Measurements from ENCODE around the gene TTC28. TPM values are rescaled to one million over a fixed set of nuclear protein-coding genes. Genes with fewer than 3 reads are reported as not detected.
"Not testable (repeated sequence)": the region's sequence is repeated elsewhere in the genome, so short reads cannot be mapped to it uniquely, and the experiment has no call there.

The TTC28 gene
- total RNA-seq, 4 donors from 2014 or later: 10.2 to 23.8 (median 13.4) TPM

- TF ChIP-seq POLR2A (IDR thresholded peaks at IDR 0.05) (no peak), CTCF (IDR thresholded peaks at IDR 0.05) (no peak)
- no peak for DNase-seq (ENCODE audit: low spot score in 2 of 2)
- intact Hi-C loops (cut with DNase I; ENCODE audit: low total_unique reads): no loop called here
- no peak overlapping the region for H3K4me3 ChIP-seq (ENCODE audit: low read depth, poor library complexity, severe bottlenecking)
These were observed 171.7 kb downstream of the TTC28 start for GRCh38 chr22:28507896-28508295.

- 87 to 96% methylated on average over 5 to 9 of the region's 9 CpGs for WGBS, 2 donors
- no peak for DNase-seq (ENCODE audit: low spot score in 2 of 2)
- TF ChIP-seq POLR2A (IDR thresholded peaks at IDR 0.05) (no peak), CTCF (IDR thresholded peaks at IDR 0.05) (no peak)
- H3K4me3 ChIP-seq (ENCODE audit: low read depth, poor library complexity, severe bottlenecking): no peak overlapping the region
- intact Hi-C loops (cut with DNase I; ENCODE audit: low total_unique reads): no loop called here
These were observed 173.5 kb downstream of the TTC28 start for GRCh38 chr22:28506150-28506535.

GRCh38 chr22:28505416-28506149, 174.1 kb downstream of the TTC28 start:
- no peak for TF ChIP-seq POLR2A (IDR thresholded peaks at IDR 0.05)
- no peak for TF ChIP-seq CTCF (IDR thresholded peaks at IDR 0.05)
- H3K4me3 ChIP-seq (ENCODE audit: low read depth, poor library complexity, severe bottlenecking): no peak overlapping the region
- intact Hi-C loops (cut with DNase I; ENCODE audit: low total_unique reads): no loop called here
- 94 to 95% methylated on average over 15 of the region's 15 CpGs for WGBS, 2 donors
- no peak for DNase-seq (ENCODE audit: low spot score in 2 of 2)

GRCh38 chr22:28500006-28500405, 179.6 kb downstream of the TTC28 start:
- no peak for DNase-seq (ENCODE audit: low spot score in 2 of 2)
- 48 to 86% methylated on average over 1 of the region's 1 CpG for WGBS, 2 donors
- no peak overlapping the region for H3K4me3 ChIP-seq (ENCODE audit: low read depth, poor library complexity, severe bottlenecking)
- TF ChIP-seq CTCF (IDR thresholded peaks at IDR 0.05) (no peak), POLR2A (IDR thresholded peaks at IDR 0.05) (no peak)
- intact Hi-C loops (cut with DNase I; ENCODE audit: low total_unique reads): no loop called here

GRCh38 chr22:28498044-28498443, 181.6 kb downstream of the TTC28 start:
- no peak overlapping the region for H3K4me3 ChIP-seq (ENCODE audit: low read depth, poor library complexity, severe bottlenecking)
- intact Hi-C loops (cut with DNase I; ENCODE audit: low total_unique reads): no loop called here
- no peak for DNase-seq (ENCODE audit: low spot score in 2 of 2)
- 88 to 91% methylated on average over 4 of the region's 4 CpGs for WGBS, 2 donors
- no peak for TF ChIP-seq CTCF (IDR thresholded peaks at IDR 0.05)

GRCh38 chr22:28497188-28497587, 182.5 kb downstream of the TTC28 start:
- no peak overlapping the region for H3K4me3 ChIP-seq (ENCODE audit: low read depth, poor library complexity, severe bottlenecking)
- TF ChIP-seq POLR2A (IDR thresholded peaks at IDR 0.05) (no peak), CTCF (IDR thresholded peaks at IDR 0.05) (no peak)
- intact Hi-C loops (cut with DNase I; ENCODE audit: low total_unique reads): no loop called here
- DNase-seq (ENCODE audit: low spot score in 2 of 2): no peak
- 84 to 91% methylated on average over 2 of the region's 2 CpGs for WGBS, 2 donors

- WGBS, 2 donors: 100% methylated on average over 1 of the region's 2 CpGs
- DNase-seq (ENCODE audit: low spot score in 2 of 2); H3K4me3 ChIP-seq (ENCODE audit: low read depth, poor library complexity, severe bottlenecking); intact Hi-C loops (cut with DNase I; ENCODE audit: low total_unique reads): not testable (repeated sequence)
These were observed 188.4 kb downstream of the TTC28 start for GRCh38 chr22:28491289-28491688.

All from lower leg skin (tissue), 4 donors.